ENCODE results near the gene CITED4. TPM values are rescaled to one million over a fixed set of nuclear protein-coding genes. Genes with fewer than 3 reads are reported as not detected.

CITED4 gene
- polyA plus RNA-seq, 1 of the 3 experiments (the other 2 are of a cell fraction): 10.1 TPM

GRCh38 chr1:40884055-40884795, 22.1 kb upstream of the CITED4 start:
- Histone ChIP-seq H4K20me1 (ENCODE audit: insufficient read depth) (no peaks in the 10 kb centered on the region), H3K4me3 (ENCODE audit: low read depth in 2 of 2, low read length in 1 of 2) (no peak overlapping the region), H3K27ac (ENCODE audit: low read depth in 2 of 2, low read length in 1 of 2) (no peak overlapping the region), H3K4me1 (ENCODE audit: control insufficient read depth in 1 of 2, insufficient read depth in 2 of 2, low read depth in 1 of 2, low read length in 1 of 2) (no peaks in the 10 kb centered on the region; a peak in 1 of 4 replicates), H2AFZ (ENCODE audit: low read depth) (no peak overlapping the region), H3K4me2 (no peak overlapping the region), H3K9ac (no peak overlapping the region), H3K27me3 (ENCODE audit: insufficient read depth) (no peaks in the 10 kb centered on the region), H3F3A (replicated peaks; ENCODE audit: insufficient read depth) (peaks cover under 1% of the 10 kb centered on the region), H3K9me2 (no peaks in the 10 kb centered on the region), H3K79me2 (ENCODE audit: insufficient read depth) (no peaks in the 10 kb centered on the region), H3K9me3 (no peaks in the 10 kb centered on the region), H3K36me3 (replicated peaks in 1 of 2; ENCODE audit: control insufficient read depth in 1 of 2, insufficient read depth in 2 of 2, low read length in 1 of 2) (no peaks in the 10 kb centered on the region)
- POLR2A ChIA-PET: no interaction called here
- CTCF ChIA-PET: no interaction called here
- peak; percentile 76 for DNase-seq
- no peak for TF ChIP-seq RCOR1 (IDR thresholded peaks at IDR 0.05; ENCODE audit: low read length)
- no peak for TF ChIP-seq POLR2AphosphoS5 (IDR thresholded peaks at IDR 0.05; ENCODE audit: low read depth, low read length)
- no peak for TF ChIP-seq SMC3 (IDR thresholded peaks at IDR 0.05; ENCODE audit: low read depth, low read length)
- no peak for TF ChIP-seq FOXJ3 (CRISPR knock-in tag; IDR thresholded peaks at IDR 0.05)
- TF ChIP-seq, protein P1, sequence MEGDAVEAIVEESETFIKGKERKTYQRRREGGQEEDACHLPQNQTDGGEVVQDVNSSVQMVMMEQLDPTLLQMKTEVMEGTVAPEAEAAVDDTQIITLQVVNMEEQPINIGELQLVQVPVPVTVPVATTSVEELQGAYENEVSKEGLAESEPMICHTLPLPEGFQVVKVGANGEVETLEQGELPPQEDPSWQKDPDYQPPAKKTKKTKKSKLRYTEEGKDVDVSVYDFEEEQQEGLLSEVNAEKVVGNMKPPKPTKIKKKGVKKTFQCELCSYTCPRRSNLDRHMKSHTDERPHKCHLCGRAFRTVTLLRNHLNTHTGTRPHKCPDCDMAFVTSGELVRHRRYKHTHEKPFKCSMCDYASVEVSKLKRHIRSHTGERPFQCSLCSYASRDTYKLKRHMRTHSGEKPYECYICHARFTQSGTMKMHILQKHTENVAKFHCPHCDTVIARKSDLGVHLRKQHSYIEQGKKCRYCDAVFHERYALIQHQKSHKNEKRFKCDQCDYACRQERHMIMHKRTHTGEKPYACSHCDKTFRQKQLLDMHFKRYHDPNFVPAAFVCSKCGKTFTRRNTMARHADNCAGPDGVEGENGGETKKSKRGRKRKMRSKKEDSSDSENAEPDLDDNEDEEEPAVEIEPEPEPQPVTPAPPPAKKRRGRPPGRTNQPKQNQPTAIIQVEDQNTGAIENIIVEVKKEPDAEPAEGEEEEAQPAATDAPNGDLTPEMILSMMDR (IDR thresholded peaks at IDR 0.05): no peak
- 76% methylated on average over 39 of the region's 73 CpGs for WGBS (ENCODE audit: low lambda C conversion rate)

DNA sequence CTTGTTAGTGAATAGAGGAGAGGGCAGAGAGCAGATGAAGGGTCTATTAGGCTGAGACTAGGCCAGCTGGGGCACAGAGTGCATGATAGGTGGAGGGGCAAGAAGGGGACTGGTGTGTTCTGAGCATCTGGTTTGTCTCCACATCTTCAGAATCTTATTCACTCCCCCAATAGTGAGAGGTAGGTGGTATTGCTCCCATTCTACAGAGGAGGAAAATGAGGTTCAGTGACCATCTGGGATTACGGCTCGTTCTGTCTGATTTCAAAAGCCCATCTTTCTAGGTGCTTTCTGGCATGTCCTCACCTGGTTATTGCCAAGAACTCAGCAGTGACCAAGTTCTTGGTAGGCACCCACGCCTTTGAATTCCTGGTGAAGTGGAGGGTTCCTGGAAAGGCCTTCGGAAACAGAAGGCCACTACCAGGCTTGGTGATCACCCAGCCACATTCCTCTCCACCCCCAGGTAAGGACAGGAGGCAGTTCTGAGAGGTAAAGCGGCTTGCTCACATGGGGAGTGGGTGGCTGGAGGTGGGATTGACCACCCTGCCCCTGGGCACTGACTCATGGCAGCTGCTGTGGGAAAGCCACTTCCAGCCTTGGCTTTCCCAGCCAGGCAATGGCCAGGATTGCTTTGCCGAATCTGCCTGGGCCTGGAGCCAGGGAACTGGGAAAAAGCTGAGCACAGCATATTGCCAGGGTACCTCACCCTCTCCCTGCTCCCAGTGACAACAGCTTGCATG, 18.8 kb upstream of the CITED4 start:
- Histone ChIP-seq H3K27me3 (ENCODE audit: insufficient read depth) (no peaks in the 10 kb centered on the region), H2AFZ (ENCODE audit: low read depth) (no peak overlapping the region), H4K20me1 (ENCODE audit: insufficient read depth) (no peaks in the 10 kb centered on the region), H3K9me3 (no peaks in the 10 kb centered on the region), H3K79me2 (ENCODE audit: insufficient read depth) (no peaks in the 10 kb centered on the region), H3F3A (replicated peaks; ENCODE audit: insufficient read depth) (peaks cover 32% of the 10 kb centered on the region), H3K4me1 (ENCODE audit: control insufficient read depth in 1 of 2, insufficient read depth in 2 of 2, low read depth in 1 of 2, low read length in 1 of 2) (peaks cover 7 to 20% of the 10 kb centered on the region in 2 experiments; a peak in 2 of 4 replicates), H3K36me3 (replicated peaks in 1 of 2; ENCODE audit: control insufficient read depth in 1 of 2, insufficient read depth in 2 of 2, low read length in 1 of 2) (no peaks in the 10 kb centered on the region), H3K9me2 (no peaks in the 10 kb centered on the region), H3K4me3 (ENCODE audit: low read depth in 2 of 2, low read length in 1 of 2) (no peak overlapping the region), H3K27ac (ENCODE audit: low read depth in 2 of 2, low read length in 1 of 2) (no peak overlapping the region), H3K4me2 (no peak overlapping the region), H3K9ac (no peak overlapping the region)
- POLR2A ChIA-PET: no interaction called here
- CTCF ChIA-PET: no interaction called here
- WGBS (ENCODE audit: low lambda C conversion rate): 92% methylated on average over 6 of the region's 6 CpGs
- DNase-seq: no peak
- TF ChIP-seq, protein P2, sequence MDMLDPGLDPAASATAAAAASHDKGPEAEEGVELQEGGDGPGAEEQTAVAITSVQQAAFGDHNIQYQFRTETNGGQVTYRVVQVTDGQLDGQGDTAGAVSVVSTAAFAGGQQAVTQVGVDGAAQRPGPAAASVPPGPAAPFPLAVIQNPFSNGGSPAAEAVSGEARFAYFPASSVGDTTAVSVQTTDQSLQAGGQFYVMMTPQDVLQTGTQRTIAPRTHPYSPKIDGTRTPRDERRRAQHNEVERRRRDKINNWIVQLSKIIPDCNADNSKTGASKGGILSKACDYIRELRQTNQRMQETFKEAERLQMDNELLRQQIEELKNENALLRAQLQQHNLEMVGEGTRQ (IDR thresholded peaks at IDR 0.05; ENCODE audit: borderline replicate concordance, low read depth, low read length): no peak
- TF ChIP-seq RAD21 (IDR thresholded peaks at IDR 0.05; ENCODE audit: low read length) (no peak), RXRA (IDR thresholded peaks at IDR 0.05; ENCODE audit: borderline replicate concordance, low read depth) (no peak), TAF1 (IDR thresholded peaks at IDR 0.05; ENCODE audit: borderline replicate concordance, low read depth, low read length) (no peak), RFX5 (IDR thresholded peaks at IDR 0.05; ENCODE audit: low read length) (no peak), JUND (IDR thresholded peaks at IDR 0.05) (no peak), FOSL2 (IDR thresholded peaks at IDR 0.05; ENCODE audit: borderline replicate concordance, low read depth) (no peak)
- TF ChIP-seq, protein P3, sequence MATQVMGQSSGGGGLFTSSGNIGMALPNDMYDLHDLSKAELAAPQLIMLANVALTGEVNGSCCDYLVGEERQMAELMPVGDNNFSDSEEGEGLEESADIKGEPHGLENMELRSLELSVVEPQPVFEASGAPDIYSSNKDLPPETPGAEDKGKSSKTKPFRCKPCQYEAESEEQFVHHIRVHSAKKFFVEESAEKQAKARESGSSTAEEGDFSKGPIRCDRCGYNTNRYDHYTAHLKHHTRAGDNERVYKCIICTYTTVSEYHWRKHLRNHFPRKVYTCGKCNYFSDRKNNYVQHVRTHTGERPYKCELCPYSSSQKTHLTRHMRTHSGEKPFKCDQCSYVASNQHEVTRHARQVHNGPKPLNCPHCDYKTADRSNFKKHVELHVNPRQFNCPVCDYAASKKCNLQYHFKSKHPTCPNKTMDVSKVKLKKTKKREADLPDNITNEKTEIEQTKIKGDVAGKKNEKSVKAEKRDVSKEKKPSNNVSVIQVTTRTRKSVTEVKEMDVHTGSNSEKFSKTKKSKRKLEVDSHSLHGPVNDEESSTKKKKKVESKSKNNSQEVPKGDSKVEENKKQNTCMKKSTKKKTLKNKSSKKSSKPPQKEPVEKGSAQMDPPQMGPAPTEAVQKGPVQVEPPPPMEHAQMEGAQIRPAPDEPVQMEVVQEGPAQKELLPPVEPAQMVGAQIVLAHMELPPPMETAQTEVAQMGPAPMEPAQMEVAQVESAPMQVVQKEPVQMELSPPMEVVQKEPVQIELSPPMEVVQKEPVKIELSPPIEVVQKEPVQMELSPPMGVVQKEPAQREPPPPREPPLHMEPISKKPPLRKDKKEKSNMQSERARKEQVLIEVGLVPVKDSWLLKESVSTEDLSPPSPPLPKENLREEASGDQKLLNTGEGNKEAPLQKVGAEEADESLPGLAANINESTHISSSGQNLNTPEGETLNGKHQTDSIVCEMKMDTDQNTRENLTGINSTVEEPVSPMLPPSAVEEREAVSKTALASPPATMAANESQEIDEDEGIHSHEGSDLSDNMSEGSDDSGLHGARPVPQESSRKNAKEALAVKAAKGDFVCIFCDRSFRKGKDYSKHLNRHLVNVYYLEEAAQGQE (IDR thresholded peaks at IDR 0.05; ENCODE audit: low read depth, low read length): no peak
- TF ChIP-seq, protein P1 (IDR thresholded peaks at IDR 0.05): no peak
- TF ChIP-seq, protein P4, sequence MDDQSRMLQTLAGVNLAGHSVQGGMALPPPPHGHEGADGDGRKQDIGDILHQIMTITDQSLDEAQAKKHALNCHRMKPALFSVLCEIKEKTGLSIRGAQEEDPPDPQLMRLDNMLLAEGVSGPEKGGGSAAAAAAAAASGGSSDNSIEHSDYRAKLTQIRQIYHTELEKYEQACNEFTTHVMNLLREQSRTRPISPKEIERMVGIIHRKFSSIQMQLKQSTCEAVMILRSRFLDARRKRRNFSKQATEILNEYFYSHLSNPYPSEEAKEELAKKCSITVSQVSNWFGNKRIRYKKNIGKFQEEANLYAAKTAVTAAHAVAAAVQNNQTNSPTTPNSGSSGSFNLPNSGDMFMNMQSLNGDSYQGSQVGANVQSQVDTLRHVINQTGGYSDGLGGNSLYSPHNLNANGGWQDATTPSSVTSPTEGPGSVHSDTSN (IDR thresholded peaks at IDR 0.05): no peak
